Peyer's patch (tissue), 4 donors: ENCODE results near the gene ZNF462.

Experiments used
- CTCF ChIP-seq, 6 experiments: fragments of 450-650 bp in 4 of 6; fragments of 200-600 bp in 2 of 6; sonication (generic) in 1 of 6; IDR thresholded peaks; one replicate each; pipeline ENCODE4 v1.5.1; 2017 to 2019; ENCODE audit warnings: antibody characterized with exemption in 6 of 6, mild to moderate bottlenecking in 3 of 6, moderate library complexity in 1 of 6
- POLR2A ChIP-seq, 2 donors: fragments of 450-650 bp; IDR thresholded peaks; one replicate each; pipeline ENCODE4 v1.5.1; 2017; ENCODE audit warnings: antibody characterized with exemption in 2 of 2, mild to moderate bottlenecking in 2 of 2, moderate library complexity in 2 of 2

GRCh38 chr9:107039542-107039941, 176.6 kb downstream of the ZNF462 start:
- TF ChIP-seq POLR2A (IDR thresholded peaks at IDR 0.05), result no peak
- TF ChIP-seq CTCF (IDR thresholded peaks at IDR 0.05), result no peak
